ENCODE results near the gene ITSN2. TPM values are rescaled to one million over a fixed set of nuclear protein-coding genes. Genes with fewer than 3 reads are reported as not detected.

The ITSN2 gene
- total RNA-seq, 4 donors from 2014 or later: 58.1 to 68.4 (median 65.8) TPM

- intact Hi-C loops (cut with DNase I; ENCODE audit: low total_unique reads): no loop called here
These were observed 25.0 kb upstream of the ITSN2 start for GRCh38 chr2:24385366-24385765.

DNA sequence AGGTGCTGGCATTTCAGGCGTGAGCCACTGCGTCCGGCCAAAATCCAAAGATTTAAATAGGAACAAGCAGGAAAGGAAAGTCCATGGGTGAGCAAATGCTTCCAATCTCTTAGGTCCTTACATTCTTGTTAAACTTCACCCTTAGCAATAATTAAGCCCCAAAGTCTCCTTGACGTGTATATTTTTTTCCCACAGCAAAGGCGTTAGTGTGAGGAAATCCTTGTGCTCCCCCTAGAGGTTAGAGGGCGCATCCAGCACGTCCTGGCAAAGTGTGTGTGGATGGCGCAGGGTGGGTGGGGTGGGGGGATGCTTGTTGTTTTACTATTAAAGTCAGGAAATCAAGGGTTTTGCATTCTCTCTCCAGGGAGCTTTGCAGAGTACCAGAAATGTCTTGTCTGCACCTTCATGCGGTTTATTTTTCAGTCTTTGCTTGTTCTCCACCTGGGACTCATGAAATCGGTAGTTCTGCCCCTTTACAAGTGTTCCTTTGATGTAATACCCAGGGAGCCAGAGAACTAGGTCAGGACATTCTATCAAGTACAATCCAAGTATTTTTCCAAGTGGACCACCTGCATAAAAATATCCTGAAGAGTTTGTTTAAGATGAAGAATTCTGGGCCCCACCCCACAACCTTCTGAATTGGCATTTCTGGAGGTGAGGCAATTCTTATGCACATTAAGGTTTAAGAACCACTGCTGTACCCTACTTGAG lies 22.2 kb upstream of the ITSN2 start:
- H3K4me3 ChIP-seq (ENCODE audit: low read depth, poor library complexity, severe bottlenecking): no peak overlapping the region
- peak; percentile 38 to 85 for DNase-seq (ENCODE audit: low spot score in 2 of 2)
- intact Hi-C loops (cut with DNase I; ENCODE audit: low total_unique reads): no loop called here
- 22 to 31% methylated on average over 10 of the region's 10 CpGs for WGBS, 2 donors
- TF ChIP-seq POLR2A (IDR thresholded peaks at IDR 0.05): no peak
- TF ChIP-seq, protein P1, sequence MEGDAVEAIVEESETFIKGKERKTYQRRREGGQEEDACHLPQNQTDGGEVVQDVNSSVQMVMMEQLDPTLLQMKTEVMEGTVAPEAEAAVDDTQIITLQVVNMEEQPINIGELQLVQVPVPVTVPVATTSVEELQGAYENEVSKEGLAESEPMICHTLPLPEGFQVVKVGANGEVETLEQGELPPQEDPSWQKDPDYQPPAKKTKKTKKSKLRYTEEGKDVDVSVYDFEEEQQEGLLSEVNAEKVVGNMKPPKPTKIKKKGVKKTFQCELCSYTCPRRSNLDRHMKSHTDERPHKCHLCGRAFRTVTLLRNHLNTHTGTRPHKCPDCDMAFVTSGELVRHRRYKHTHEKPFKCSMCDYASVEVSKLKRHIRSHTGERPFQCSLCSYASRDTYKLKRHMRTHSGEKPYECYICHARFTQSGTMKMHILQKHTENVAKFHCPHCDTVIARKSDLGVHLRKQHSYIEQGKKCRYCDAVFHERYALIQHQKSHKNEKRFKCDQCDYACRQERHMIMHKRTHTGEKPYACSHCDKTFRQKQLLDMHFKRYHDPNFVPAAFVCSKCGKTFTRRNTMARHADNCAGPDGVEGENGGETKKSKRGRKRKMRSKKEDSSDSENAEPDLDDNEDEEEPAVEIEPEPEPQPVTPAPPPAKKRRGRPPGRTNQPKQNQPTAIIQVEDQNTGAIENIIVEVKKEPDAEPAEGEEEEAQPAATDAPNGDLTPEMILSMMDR (IDR thresholded peaks at IDR 0.05): no peak

More at GRCh38 chr2:24385366-24385765, 25.0 kb upstream of the ITSN2 start:
- no peak overlapping the region for H3K4me3 ChIP-seq (ENCODE audit: low read depth, poor library complexity, severe bottlenecking)
- 31 to 51% methylated on average over 2 of the region's 2 CpGs for WGBS, 2 donors
- DNase-seq (ENCODE audit: low spot score in 2 of 2): peak in 1 of 2 donors; percentile 10
- TF ChIP-seq POLR2A (IDR thresholded peaks at IDR 0.05): no peak
- TF ChIP-seq, protein P1 (IDR thresholded peaks at IDR 0.05): no peak

GRCh38 chr2:24380820-24381219 lies 20.5 kb upstream of the ITSN2 start:
- TF ChIP-seq POLR2A (IDR thresholded peaks at IDR 0.05): no peak
- TF ChIP-seq, protein P1 (IDR thresholded peaks at IDR 0.05): no peak
- peak in 1 of 2 donors; percentile 15 for DNase-seq (ENCODE audit: low spot score in 2 of 2)
- H3K4me3 ChIP-seq (ENCODE audit: low read depth, poor library complexity, severe bottlenecking): no peak overlapping the region
- intact Hi-C loops (cut with DNase I; ENCODE audit: low total_unique reads): no loop called here
- 80 to 85% methylated on average over 2 of the region's 2 CpGs for WGBS, 2 donors

- WGBS, 2 donors: 42 to 72% methylated on average over 4 to 8 of the region's 8 CpGs
- H3K4me3 ChIP-seq (ENCODE audit: low read depth, poor library complexity, severe bottlenecking): no peak overlapping the region
- intact Hi-C loops (cut with DNase I; ENCODE audit: low total_unique reads): loop anchor here (10.0 kb wide), 1 partner anchor 61 kb away; no protein-coding TSS in a partner anchor
- peak; percentile 12 to 22 for DNase-seq (ENCODE audit: low spot score in 2 of 2)
- TF ChIP-seq POLR2A (IDR thresholded peaks at IDR 0.05): no peak
- TF ChIP-seq, protein P1 (IDR thresholded peaks at IDR 0.05): no peak
These were observed 15.2 kb upstream of the ITSN2 start for GRCh38 chr2:24375349-24376087.

DNA sequence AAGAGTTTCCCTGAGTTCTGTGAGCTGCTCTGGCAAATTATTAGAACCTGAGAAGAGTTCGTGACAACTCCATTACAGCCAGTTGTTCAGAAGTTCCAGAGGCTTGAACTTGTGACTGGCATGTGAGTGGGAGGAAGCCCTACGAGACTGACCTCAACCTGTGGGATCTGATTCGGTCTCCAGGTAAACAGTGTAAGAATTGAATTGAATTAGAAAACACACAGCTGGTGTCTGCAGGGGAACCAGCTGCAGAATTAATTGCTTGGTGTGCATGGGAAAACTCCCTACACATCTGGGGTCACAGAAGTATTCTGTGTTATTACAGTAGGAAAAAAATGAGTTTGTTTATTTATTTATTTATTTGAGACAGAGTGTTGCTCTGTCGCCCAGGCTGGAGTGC lies 14.0 kb upstream of the ITSN2 start:
- no peak overlapping the region for H3K4me3 ChIP-seq (ENCODE audit: low read depth, poor library complexity, severe bottlenecking)
- no peak for DNase-seq (ENCODE audit: low spot score in 2 of 2)
- WGBS, 2 donors: 56 to 67% methylated on average over 3 to 4 of the region's 4 CpGs
- intact Hi-C loops (cut with DNase I; ENCODE audit: low total_unique reads): loop anchor here (10.0 kb wide), 1 partner anchor 60 kb away; no protein-coding TSS in a partner anchor
- no peak for TF ChIP-seq POLR2A (IDR thresholded peaks at IDR 0.05)
- TF ChIP-seq, protein P1 (IDR thresholded peaks at IDR 0.05): no peak

Measured in lower leg skin (tissue), 4 donors.